NB4 (cell line): ENCODE results near the gene DTWD1.
"Not testable (repeated sequence)": the region's sequence is repeated elsewhere in the genome, so short reads cannot be mapped to it uniquely, and the experiment has no call there.

Experiments
- DNase-seq: peaks from one replicate; pipeline ENCODE4 v3.0.0; 2010; ENCODE audit warnings: low read depth
- H3K4me3 ChIP-seq: one replicate; pipeline ENCODE4 v1.5.1; 2011; ENCODE audit warnings: mild to moderate bottlenecking, low read depth, low read length, moderate library complexity
- MAX ChIP-seq: IDR thresholded peaks from 2 replicates; pipeline ENCODE4 v1.6.1; 2011; ENCODE audit warnings: low read depth, low read length
- MYC ChIP-seq: IDR thresholded peaks from 2 replicates; pipeline ENCODE4 v1.6.1; 2011; ENCODE audit warnings: low read depth, low read length
- POLR2A ChIP-seq: IDR thresholded peaks from 2 replicates; pipeline ENCODE4 v1.6.1; 2011; ENCODE audit warnings: mild to moderate bottlenecking; ENCODE audit not compliant: insufficient read length; ENCODE audit errors: extremely low read depth
- TF ChIP-seq, protein P1 (sequence below): IDR thresholded peaks from one replicate; pipeline ENCODE4 v1.5.1; 2012; ENCODE audit warnings: low read depth, low read length

The DTWD1 gene

DNA sequence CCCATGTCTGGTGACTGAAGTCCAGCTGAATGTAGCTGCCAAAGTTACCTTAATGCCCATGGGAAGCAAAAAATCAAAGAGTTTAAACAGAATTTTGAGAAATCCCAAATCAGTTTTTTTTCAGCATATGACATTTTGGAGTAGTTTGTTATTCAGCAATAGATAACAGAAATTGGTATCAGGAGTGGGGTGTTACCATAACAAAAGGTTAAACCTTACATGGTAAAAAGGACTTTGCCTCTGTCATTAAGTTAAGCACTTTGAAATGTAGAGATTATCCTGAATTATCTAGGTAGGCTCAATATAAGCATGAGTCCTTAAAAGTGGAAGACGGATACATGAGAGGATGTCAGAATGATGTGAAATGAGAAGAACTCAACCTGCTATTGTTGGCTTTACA, 32.1 kb downstream of the DTWD1 start:
- no peak for TF ChIP-seq MAX
- TF ChIP-seq, protein P1, sequence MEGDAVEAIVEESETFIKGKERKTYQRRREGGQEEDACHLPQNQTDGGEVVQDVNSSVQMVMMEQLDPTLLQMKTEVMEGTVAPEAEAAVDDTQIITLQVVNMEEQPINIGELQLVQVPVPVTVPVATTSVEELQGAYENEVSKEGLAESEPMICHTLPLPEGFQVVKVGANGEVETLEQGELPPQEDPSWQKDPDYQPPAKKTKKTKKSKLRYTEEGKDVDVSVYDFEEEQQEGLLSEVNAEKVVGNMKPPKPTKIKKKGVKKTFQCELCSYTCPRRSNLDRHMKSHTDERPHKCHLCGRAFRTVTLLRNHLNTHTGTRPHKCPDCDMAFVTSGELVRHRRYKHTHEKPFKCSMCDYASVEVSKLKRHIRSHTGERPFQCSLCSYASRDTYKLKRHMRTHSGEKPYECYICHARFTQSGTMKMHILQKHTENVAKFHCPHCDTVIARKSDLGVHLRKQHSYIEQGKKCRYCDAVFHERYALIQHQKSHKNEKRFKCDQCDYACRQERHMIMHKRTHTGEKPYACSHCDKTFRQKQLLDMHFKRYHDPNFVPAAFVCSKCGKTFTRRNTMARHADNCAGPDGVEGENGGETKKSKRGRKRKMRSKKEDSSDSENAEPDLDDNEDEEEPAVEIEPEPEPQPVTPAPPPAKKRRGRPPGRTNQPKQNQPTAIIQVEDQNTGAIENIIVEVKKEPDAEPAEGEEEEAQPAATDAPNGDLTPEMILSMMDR = no peak
- no peak for TF ChIP-seq MYC
- TF ChIP-seq POLR2A = no peak
- H3K4me3 ChIP-seq = no peak overlapping the region
- no peak for DNase-seq

DNA sequence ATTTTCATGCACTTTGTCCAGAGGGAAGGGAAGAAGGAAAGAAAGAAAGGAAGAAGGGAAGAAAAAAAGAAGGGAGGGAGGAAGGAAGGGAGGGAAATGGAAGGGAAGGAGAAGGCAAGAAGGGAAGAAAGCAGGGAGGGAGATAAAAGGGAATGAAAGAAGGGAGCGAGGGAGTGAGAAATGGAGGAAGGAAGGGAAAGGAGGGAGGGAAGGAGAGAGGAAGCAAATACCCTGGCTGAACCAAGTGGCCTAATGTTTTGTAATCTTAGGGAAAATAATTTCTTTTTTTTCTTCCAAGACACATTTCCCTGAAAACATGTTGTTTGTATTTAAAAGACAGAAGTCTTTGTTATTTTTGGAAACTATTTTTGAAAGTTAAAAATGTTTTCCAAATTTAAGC, 35.9 kb downstream of the DTWD1 start:
- H3K4me3 ChIP-seq = no peak overlapping the region
- TF ChIP-seq, protein P1 = no peak
- DNase-seq = no peak

DNA sequence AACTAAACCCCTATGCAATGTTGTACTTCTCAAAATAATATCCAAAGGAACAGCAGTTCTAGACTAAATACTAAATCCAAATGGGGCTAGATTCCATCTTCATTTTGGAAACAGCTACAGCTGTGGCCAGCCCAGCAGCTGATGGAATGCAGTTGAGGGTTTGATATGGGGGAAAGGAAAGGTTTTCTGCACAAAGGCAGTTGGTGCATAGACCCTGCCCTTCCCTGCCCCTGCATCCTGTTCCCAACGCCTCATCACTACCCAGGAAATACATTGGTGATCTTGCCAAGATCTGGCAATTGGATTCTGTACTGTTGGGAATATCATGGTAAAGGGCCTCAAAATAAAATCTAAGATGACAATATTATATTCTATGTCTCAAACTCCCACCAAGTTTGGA, 43.9 kb downstream of the DTWD1 start:
- H3K4me3 ChIP-seq = no peak overlapping the region
- TF ChIP-seq, protein P1 = no peak
- no peak for TF ChIP-seq POLR2A
- TF ChIP-seq MYC = no peak
- no peak for TF ChIP-seq MAX
- no peak for DNase-seq

- not testable (repeated sequence) for H3K4me3 ChIP-seq, DNase-seq
Measured at GRCh38 chr15:49666486-49666885, 45.6 kb downstream of the DTWD1 start.

- no peak overlapping the region for H3K4me3 ChIP-seq
- DNase-seq = no peak
- TF ChIP-seq MAX = no peak
- no peak for TF ChIP-seq POLR2A
- no peak for TF ChIP-seq MYC
- TF ChIP-seq, protein P1 = no peak
Measured at GRCh38 chr15:49669288-49669687, 48.4 kb downstream of the DTWD1 start.

GRCh38 chr15:49673861-49674260, 53.0 kb downstream of the DTWD1 start:
- no peak overlapping the region for H3K4me3 ChIP-seq
- no peak for TF ChIP-seq MAX
- no peak for TF ChIP-seq MYC
- no peak for TF ChIP-seq POLR2A
- DNase-seq = no peak

GRCh38 chr15:49674370-49674769, 53.5 kb downstream of the DTWD1 start:
- TF ChIP-seq, protein P1 = no peak
- no peak for TF ChIP-seq MYC
- no peak for TF ChIP-seq POLR2A
- TF ChIP-seq MAX = no peak
- DNase-seq = no peak
- no peak overlapping the region for H3K4me3 ChIP-seq
